Activated T-helper 1 cell treated with Interleukin-2 at 50 U/mL for 16 hours (primary cell): ENCODE results near the gene MAP3K2.
"Not testable (repeated sequence)": the region's sequence is repeated elsewhere in the genome, so short reads cannot be mapped to it uniquely, and the experiment has no call there.

ENCODE experiments used
- DNase-seq: peaks from one replicate; pipeline ENCODE4 v3.0.0-alpha.2; 2020; ENCODE audit warnings: low read depth

The MAP3K2 gene

GRCh38 chr2:127379712-127380355 is 7.9 kb downstream of the MAP3K2 start:
- DNase-seq, result no peak

GRCh38 chr2:127378720-127379119 is 9.1 kb downstream of the MAP3K2 start:
- no peak for DNase-seq

- no peak for DNase-seq
Measured at GRCh38 chr2:127377262-127377661, 10.5 kb downstream of the MAP3K2 start.

- DNase-seq, result no peak
Measured at GRCh38 chr2:127376257-127376656, 11.5 kb downstream of the MAP3K2 start.

- DNase-seq, result no peak
Measured at GRCh38 chr2:127373362-127374083, 14.3 kb downstream of the MAP3K2 start.

- no peak for DNase-seq
Measured at GRCh38 chr2:127371037-127371436, 16.7 kb downstream of the MAP3K2 start.

GRCh38 chr2:127370010-127370409 is 17.8 kb downstream of the MAP3K2 start:
- DNase-seq, result no peak

- DNase-seq, result no peak
Measured at GRCh38 chr2:127365211-127365643, 22.5 kb downstream of the MAP3K2 start.

GRCh38 chr2:127362971-127363370 is 24.8 kb downstream of the MAP3K2 start:
- no peak for DNase-seq

- DNase-seq, result no peak
Measured at GRCh38 chr2:127361929-127362885, 25.6 kb downstream of the MAP3K2 start.

- no peak for DNase-seq
Measured at GRCh38 chr2:127360242-127360641, 27.5 kb downstream of the MAP3K2 start.

GRCh38 chr2:127359520-127359919 is 28.3 kb downstream of the MAP3K2 start:
- DNase-seq, result no peak

GRCh38 chr2:127358971-127359370 is 28.8 kb downstream of the MAP3K2 start:
- no peak for DNase-seq

GRCh38 chr2:127358044-127358443 is 29.7 kb downstream of the MAP3K2 start:
- DNase-seq, result no peak

GRCh38 chr2:127357591-127357990 is 30.2 kb downstream of the MAP3K2 start:
- no peak for DNase-seq

- DNase-seq, result no peak
Measured at GRCh38 chr2:127356531-127356930, 31.2 kb downstream of the MAP3K2 start.

- DNase-seq, result no peak
Measured at GRCh38 chr2:127355407-127356008, 32.3 kb downstream of the MAP3K2 start.

- not testable (repeated sequence) for DNase-seq
Measured at GRCh38 chr2:127353873-127354676, 33.7 kb downstream of the MAP3K2 start.

- not testable (repeated sequence) for DNase-seq
Measured at GRCh38 chr2:127353223-127353622, 34.6 kb downstream of the MAP3K2 start.

GRCh38 chr2:127351603-127352002 is 36.2 kb downstream of the MAP3K2 start:
- no peak for DNase-seq

GRCh38 chr2:127348426-127349000 is 39.3 kb downstream of the MAP3K2 start:
- no peak for DNase-seq
